Keratinocyte (primary cell): ENCODE data around the gene ITPK1. TPM values are rescaled to one million over a fixed set of nuclear protein-coding genes. Genes with fewer than 3 reads are reported as not detected.

Experiments used
- DNase-seq: peaks from one replicate; pipeline ENCODE4 v3.0.0-alpha.2; 2011; ENCODE audit warnings: low read depth, missing footprints, low spot score
- FAIRE-seq: peaks from 2 replicates; lab custom pipeline; 2011; peaks lifted over from hg19 to GRCh38; lab: Jason Lieb, UNC
- H2AFZ ChIP-seq: 2 replicates; pipeline ENCODE4 v1.6.0; 2012; ENCODE audit warnings: low read length, control low read depth, inconsistent platforms; ENCODE audit not compliant: control insufficient read depth
- H3K27ac ChIP-seq: 2 replicates; pipeline ENCODE4 v1.5.1; 2011; ENCODE audit warnings: low read length; ENCODE audit not compliant: control insufficient read depth, insufficient read depth
- H3K27me3 ChIP-seq: 3 replicates; pipeline ENCODE4 v1.6.0; 2011; ENCODE audit warnings: low read length; ENCODE audit not compliant: control insufficient read depth, insufficient read depth; ENCODE audit errors: extremely low read depth
- H3K36me3 ChIP-seq, 2 experiments: 2 replicates in 1 of 2; 3 replicates in 1 of 2; pipeline ENCODE4 v1.5.1; 2011; ENCODE audit warnings: low read length in 2 of 2, mild to moderate bottlenecking in 1 of 2; ENCODE audit not compliant: control insufficient read depth in 2 of 2, insufficient read depth in 2 of 2; ENCODE audit errors: extremely low read depth in 1 of 2
- H3K4me1 ChIP-seq: 3 replicates; pipeline ENCODE4 v1.5.1; 2011; ENCODE audit warnings: low read length; ENCODE audit not compliant: control insufficient read depth, insufficient read depth; ENCODE audit errors: extremely low read depth
- H3K4me2 ChIP-seq: 3 replicates; pipeline ENCODE4 v1.6.0; 2011; ENCODE audit warnings: low read depth, low read length; ENCODE audit not compliant: control insufficient read depth, insufficient read depth; ENCODE audit errors: extremely low read depth
- H3K4me3 ChIP-seq, 3 experiments: fragments of 200-600 bp in 1 of 3; sonication (generic) in 1 of 3; 2 replicates in 2 of 3; 3 replicates in 1 of 3; pipeline ENCODE4 v1.5.1; 2011 to 2016; ENCODE audit warnings: low read length in 3 of 3, mild to moderate bottlenecking in 3 of 3, control low read depth in 2 of 3, inconsistent platforms in 1 of 3, low read depth in 1 of 3, mixed read lengths in 1 of 3, mixed run types in 1 of 3, moderate library complexity in 1 of 3; ENCODE audit not compliant: control insufficient read depth in 2 of 3, insufficient read depth in 2 of 3; ENCODE audit errors: extremely low read depth in 1 of 3
- H3K79me2 ChIP-seq: 2 replicates; pipeline ENCODE4 v1.6.0; 2012; ENCODE audit warnings: low read length; ENCODE audit not compliant: control insufficient read depth, insufficient read depth
- H3K9ac ChIP-seq: 3 replicates; pipeline ENCODE4 v1.6.0; 2011; ENCODE audit warnings: low read length; ENCODE audit not compliant: control insufficient read depth, insufficient read depth; ENCODE audit errors: extremely low read depth
- H3K9me1 ChIP-seq: 3 replicates; pipeline ENCODE4 v1.6.0; 2011; ENCODE audit warnings: low read length; ENCODE audit not compliant: control insufficient read depth, insufficient read depth; ENCODE audit errors: extremely low read depth
- H3K9me3 ChIP-seq: 2 replicates; pipeline ENCODE4 v1.5.1; 2012; ENCODE audit warnings: low read depth, low read length; ENCODE audit not compliant: control insufficient read depth
- H4K20me1 ChIP-seq: 3 replicates; pipeline ENCODE4 v1.6.0; 2011; ENCODE audit warnings: low read length; ENCODE audit not compliant: control insufficient read depth, insufficient read depth; ENCODE audit errors: extremely low read depth
- CTCF ChIP-seq, 3 experiments: IDR thresholded peaks in 1 of 3; conservative IDR thresholded peaks in 1 of 3; optimal IDR thresholded peaks in 1 of 3; 2 replicates in 2 of 3; 3 replicates in 1 of 3; pipeline versions ENCODE3 to v1.5.1; 2011; ENCODE audit warnings: low read length in 3 of 3, mild to moderate bottlenecking in 3 of 3, moderate library complexity in 2 of 3, control low read depth in 1 of 3, inconsistent platforms in 1 of 3; ENCODE audit not compliant: insufficient read depth in 2 of 3; ENCODE audit errors: extremely low read depth in 1 of 3
- EZH2 ChIP-seq: IDR thresholded peaks from one replicate; pipeline ENCODE4 v1.6.1; 2012; ENCODE audit warnings: inconsistent platforms, mild to moderate bottlenecking, low read length, moderate library complexity
- dilution Hi-C: fragments of 300-500 bp; cut with MboI; formaldehyde crosslinking; loops from one replicate; pipeline ENCODE4 v1.7.0; 2020; ENCODE audit warnings: low sequenced_read_pairs; ENCODE audit not compliant: extremely low pct_ligation_motif_present
- polyA plus RNA-seq, 5 experiments: library from polyadenylated mRNA; depleted of rRNA in 3 of 5; stranded (reverse) in 3 of 5; stranded (forward) in 1 of 5; unstranded in 1 of 5; fragments of >200 nt; gene quantifications; 1 replicate in 1 of 5; 2 replicates in 3 of 5; 3 replicates in 1 of 5; pipeline versions ENCODE4 v1.2.1 to v1.2.3, GENCODE V29; 2011 to 2012; ENCODE audit warnings: missing spikeins in 2 of 5, low read depth in 1 of 5, low replicate concordance in 1 of 5

Gene ITPK1
- polyA plus RNA-seq, 1 donor (not counting 4 experiments of a cell fraction or from before 2014, with no cell fraction given) = 67.8 TPM

GRCh38 chr14:92907316-92907911, 208.3 kb downstream of the ITPK1 start:
- Histone ChIP-seq H3K36me3 (no peaks in the 10 kb centered on the region), H3K4me1 (no peaks in the 10 kb centered on the region), H3K79me2 (no peaks in the 10 kb centered on the region), H3K9ac (no peak overlapping the region), H3K4me3 (no peak overlapping the region), H3K4me2 (no peak overlapping the region), H4K20me1 (no peaks in the 10 kb centered on the region), H2AFZ (no peak overlapping the region), H3K27me3 (peaks cover 15% of the 10 kb centered on the region), H3K9me3 (no peaks in the 10 kb centered on the region), H3K9me1 (no peaks in the 10 kb centered on the region), H3K27ac (no peak overlapping the region)
- dilution Hi-C loops = no loop called here
- no peak for TF ChIP-seq CTCF (optimal IDR thresholded peaks at IDR 0.05 in 1 of 3, IDR thresholded peaks at IDR 0.05 in 1 of 3, conservative IDR thresholded peaks at IDR 0.05 in 1 of 3; ENCODE audit: extremely low read depth in 1 of 3, insufficient read depth in 2 of 3, low read length in 3 of 3)
- TF ChIP-seq EZH2 = no peak
- no peak for FAIRE-seq
- DNase-seq = no peak

- no peak overlapping the region for H3K4me2 ChIP-seq
- TF ChIP-seq CTCF (optimal IDR thresholded peaks at IDR 0.05 in 1 of 3, IDR thresholded peaks at IDR 0.05 in 1 of 3, conservative IDR thresholded peaks at IDR 0.05 in 1 of 3; ENCODE audit: extremely low read depth in 1 of 3, insufficient read depth in 2 of 3, low read length in 3 of 3) (no peak), EZH2 (no peak)
- H3K27ac ChIP-seq = no peak overlapping the region
- H3K36me3 ChIP-seq = no peaks in the 10 kb centered on the region
- H3K27me3 ChIP-seq = peaks cover 18% of the 10 kb centered on the region
- no peaks in the 10 kb centered on the region for H3K79me2 ChIP-seq
- no peak overlapping the region for H3K9ac ChIP-seq
- H4K20me1 ChIP-seq = no peaks in the 10 kb centered on the region
- H3K9me1 ChIP-seq = no peaks in the 10 kb centered on the region
- H3K4me3 ChIP-seq = no peak overlapping the region
- H3K4me1 ChIP-seq = no peaks in the 10 kb centered on the region
- FAIRE-seq = no peak
- no peaks in the 10 kb centered on the region for H3K9me3 ChIP-seq
- no peak overlapping the region for H2AFZ ChIP-seq
- no peak for DNase-seq
- dilution Hi-C loops = no loop called here
Measured at GRCh38 chr14:92906823-92907222, 208.9 kb downstream of the ITPK1 start.
